Testis (tissue), 3 donors: Measurements from ENCODE around the gene RNF144B. TPM values are rescaled to one million over a fixed set of nuclear protein-coding genes. Genes with fewer than 3 reads are reported as not detected.

ENCODE experiments used
- DNase-seq: peaks from one replicate; pipeline ENCODE4 v3.0.0-alpha.2; 2019
- H3K27ac ChIP-seq, 2 donors: fragments of 200-600 bp; sonication (generic); one replicate each; pipeline ENCODE4 v1.5.1; 2019
- H3K27me3 ChIP-seq: fragments of 200-600 bp; sonication (generic); one replicate; pipeline ENCODE4 v1.5.1; 2019
- H3K36me3 ChIP-seq: fragments of 200-600 bp; sonication (generic); one replicate; pipeline ENCODE4 v1.5.1; 2017; ENCODE audit warnings: low read depth; ENCODE audit errors: missing control alignments
- H3K4me1 ChIP-seq: fragments of 200-600 bp; sonication (generic); one replicate; pipeline ENCODE4 v1.5.1; 2019
- H3K4me3 ChIP-seq, 2 donors: fragments of 200-600 bp; sonication (generic); one replicate each; pipeline ENCODE4 v1.5.1; 2017 to 2019
- H3K9me3 ChIP-seq: fragments of 200-600 bp; sonication (generic); one replicate; pipeline ENCODE4 v1.5.1; 2017
- POLR2A ChIP-seq: fragments of 450-650 bp; IDR thresholded peaks from one replicate; pipeline ENCODE4 v1.6.1; 2017; ENCODE audit warnings: antibody characterized with exemption, mild to moderate bottlenecking, moderate library complexity
- WGBS, 2 donors: methylation state at CpG; one replicate each; pipeline ENCODE4 v1.1.5; 2018; 5-methylcytosine and 5-hydroxymethylcytosine counted together
- intact Hi-C: fragments of 100-400 bp; cut with DNase I; formaldehyde crosslinking; loops from one replicate; pipeline ENCODE4 v1.15.1; 2023; ENCODE audit warnings: low total_unique reads
- polyA plus RNA-seq: library from polyadenylated mRNA; stranded (reverse); fragments of 350-450 nt; fragmentation: Illumina TruSeq; extraction: RNeasy Lipid Tissue Mini Kit (QIAGEN cat#74804); gene quantifications from one replicate; pipeline ENCODE4 v1.2.3, GENCODE V29; 2014; ENCODE audit warnings: low read depth, low replicate concordance; ENCODE audit not compliant: insufficient read depth
- total RNA-seq, 2 donors: library from RNA; depleted of rRNA; stranded (reverse); fragments of >200 nt; gene quantifications; one replicate each; pipeline ENCODE4 v1.2.3, GENCODE V29; 2016
- TF ChIP-seq, protein P1 (sequence below), 3 experiments: fragments of 450-650 bp in 2 of 3; fragments of 200-600 bp in 1 of 3; sonication (generic) in 1 of 3; IDR thresholded peaks; one replicate each; pipeline ENCODE4 v1.5.1; 2016 to 2019; ENCODE audit warnings: antibody characterized with exemption in 3 of 3, mild to moderate bottlenecking in 2 of 3, moderate library complexity in 1 of 3

Gene RNF144B
- total and polyA plus RNA-seq, 3 donors from 2014 or later: 6.1 to 6.3 (median 6.1) TPM

DNA sequence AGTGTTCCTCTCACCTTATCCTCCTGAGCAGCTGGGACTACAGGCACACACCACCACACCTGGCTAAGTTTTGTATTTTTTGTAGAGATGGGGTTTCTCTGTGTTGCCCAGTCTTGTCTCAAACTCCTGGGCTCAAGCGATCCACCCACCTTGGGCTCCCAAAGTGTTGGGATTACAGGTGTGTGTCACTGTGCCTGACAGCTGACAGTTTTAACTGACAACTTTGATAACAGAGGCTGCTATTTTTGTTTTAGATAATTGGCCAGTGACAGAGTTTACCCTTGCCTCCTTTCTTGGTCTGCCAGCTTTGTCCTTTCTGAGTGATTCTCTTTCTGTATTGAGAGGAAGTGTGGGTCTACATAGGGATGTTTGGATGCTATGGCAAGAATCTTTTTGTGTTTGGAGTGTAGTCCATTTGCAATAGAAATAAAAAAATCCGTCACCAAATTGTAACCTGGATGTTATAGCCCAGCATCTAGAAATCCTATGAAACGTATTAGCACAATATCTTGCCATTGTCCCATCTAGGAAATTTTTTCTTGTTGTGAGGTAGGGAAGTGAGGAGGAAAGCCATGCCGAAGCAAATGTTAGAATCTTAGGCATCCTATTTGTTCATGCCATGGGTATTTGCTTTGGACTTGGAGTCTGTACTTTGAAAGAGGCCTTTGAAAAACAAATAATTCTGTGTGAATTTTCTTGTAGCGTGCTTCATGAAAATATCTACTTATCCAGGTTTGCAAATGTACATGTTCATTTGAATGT is 80.8 kb downstream of the RNF144B start:
- H3K27me3 ChIP-seq: no peaks in the 10 kb centered on the region
- H3K9me3 ChIP-seq: no peaks in the 10 kb centered on the region
- TF ChIP-seq POLR2A: no peak
- TF ChIP-seq, protein P1, sequence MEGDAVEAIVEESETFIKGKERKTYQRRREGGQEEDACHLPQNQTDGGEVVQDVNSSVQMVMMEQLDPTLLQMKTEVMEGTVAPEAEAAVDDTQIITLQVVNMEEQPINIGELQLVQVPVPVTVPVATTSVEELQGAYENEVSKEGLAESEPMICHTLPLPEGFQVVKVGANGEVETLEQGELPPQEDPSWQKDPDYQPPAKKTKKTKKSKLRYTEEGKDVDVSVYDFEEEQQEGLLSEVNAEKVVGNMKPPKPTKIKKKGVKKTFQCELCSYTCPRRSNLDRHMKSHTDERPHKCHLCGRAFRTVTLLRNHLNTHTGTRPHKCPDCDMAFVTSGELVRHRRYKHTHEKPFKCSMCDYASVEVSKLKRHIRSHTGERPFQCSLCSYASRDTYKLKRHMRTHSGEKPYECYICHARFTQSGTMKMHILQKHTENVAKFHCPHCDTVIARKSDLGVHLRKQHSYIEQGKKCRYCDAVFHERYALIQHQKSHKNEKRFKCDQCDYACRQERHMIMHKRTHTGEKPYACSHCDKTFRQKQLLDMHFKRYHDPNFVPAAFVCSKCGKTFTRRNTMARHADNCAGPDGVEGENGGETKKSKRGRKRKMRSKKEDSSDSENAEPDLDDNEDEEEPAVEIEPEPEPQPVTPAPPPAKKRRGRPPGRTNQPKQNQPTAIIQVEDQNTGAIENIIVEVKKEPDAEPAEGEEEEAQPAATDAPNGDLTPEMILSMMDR (IDR thresholded peaks at IDR 0.05): no peak
- no peak for DNase-seq
- 71 to 72% methylated on average over 5 of the region's 5 CpGs for WGBS, 2 donors
- H3K4me1 ChIP-seq: no peaks in the 10 kb centered on the region
- intact Hi-C loops: no loop called here
- H3K36me3 ChIP-seq: no peaks in the 10 kb centered on the region
- no peak overlapping the region for H3K4me3 ChIP-seq
- H3K27ac ChIP-seq: no peak overlapping the region

DNA sequence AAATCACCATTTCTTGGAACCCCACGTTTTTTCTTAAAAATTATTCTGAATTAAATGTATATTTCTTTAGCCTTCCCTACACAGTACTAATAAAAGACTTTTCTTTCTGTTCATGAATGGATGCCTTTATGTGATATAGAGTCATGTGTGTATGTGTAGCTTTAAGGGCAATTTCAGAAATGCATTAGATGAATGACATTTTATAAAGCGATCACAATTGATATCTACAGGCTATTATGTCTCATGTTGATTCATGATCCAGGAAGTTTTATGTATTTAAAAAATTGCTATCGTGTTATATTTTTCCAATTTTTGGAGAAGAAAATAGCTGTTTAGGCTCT is 81.3 kb downstream of the RNF144B start:
- Histone ChIP-seq H3K27me3 (no peaks in the 10 kb centered on the region), H3K36me3 (no peaks in the 10 kb centered on the region), H3K4me3 (no peak overlapping the region), H3K4me1 (no peaks in the 10 kb centered on the region), H3K27ac (no peak overlapping the region), H3K9me3 (no peaks in the 10 kb centered on the region)
- TF ChIP-seq POLR2A: no peak
- TF ChIP-seq, protein P1 (IDR thresholded peaks at IDR 0.05): no peak
- WGBS, 2 donors: 89 to 90% methylated on average over 3 of the region's 3 CpGs
- no peak for DNase-seq
- intact Hi-C loops: no loop called here

DNA sequence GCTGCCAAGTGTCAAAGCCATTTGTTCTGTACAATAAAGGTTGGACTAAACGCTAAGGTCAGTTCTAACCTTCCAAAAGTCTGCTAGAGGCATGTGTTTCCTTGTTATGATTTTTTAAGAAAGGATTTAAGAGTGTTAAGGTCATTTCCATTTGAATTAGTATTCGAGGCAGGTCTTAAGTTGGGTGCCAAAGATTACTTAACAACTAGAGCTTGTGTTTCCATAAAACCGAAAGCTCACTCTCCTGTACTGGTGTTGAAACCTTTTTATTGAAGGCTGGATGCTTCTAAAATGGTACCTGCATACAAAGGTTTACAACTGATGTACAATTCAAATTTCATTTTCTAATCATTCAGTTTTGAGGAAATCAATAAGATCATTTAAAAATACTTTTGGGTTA is 82.4 kb downstream of the RNF144B start:
- H3K27me3 ChIP-seq: no peaks in the 10 kb centered on the region
- no peak for DNase-seq
- no peaks in the 10 kb centered on the region for H3K36me3 ChIP-seq
- no peak overlapping the region for H3K4me3 ChIP-seq
- intact Hi-C loops: no loop called here
- no peak overlapping the region for H3K27ac ChIP-seq
- no peaks in the 10 kb centered on the region for H3K9me3 ChIP-seq
- no peaks in the 10 kb centered on the region for H3K4me1 ChIP-seq
- no peak for TF ChIP-seq POLR2A
- TF ChIP-seq, protein P1 (IDR thresholded peaks at IDR 0.05): no peak
- 70 to 82% methylated on average over 3 of the region's 3 CpGs for WGBS, 2 donors

DNA sequence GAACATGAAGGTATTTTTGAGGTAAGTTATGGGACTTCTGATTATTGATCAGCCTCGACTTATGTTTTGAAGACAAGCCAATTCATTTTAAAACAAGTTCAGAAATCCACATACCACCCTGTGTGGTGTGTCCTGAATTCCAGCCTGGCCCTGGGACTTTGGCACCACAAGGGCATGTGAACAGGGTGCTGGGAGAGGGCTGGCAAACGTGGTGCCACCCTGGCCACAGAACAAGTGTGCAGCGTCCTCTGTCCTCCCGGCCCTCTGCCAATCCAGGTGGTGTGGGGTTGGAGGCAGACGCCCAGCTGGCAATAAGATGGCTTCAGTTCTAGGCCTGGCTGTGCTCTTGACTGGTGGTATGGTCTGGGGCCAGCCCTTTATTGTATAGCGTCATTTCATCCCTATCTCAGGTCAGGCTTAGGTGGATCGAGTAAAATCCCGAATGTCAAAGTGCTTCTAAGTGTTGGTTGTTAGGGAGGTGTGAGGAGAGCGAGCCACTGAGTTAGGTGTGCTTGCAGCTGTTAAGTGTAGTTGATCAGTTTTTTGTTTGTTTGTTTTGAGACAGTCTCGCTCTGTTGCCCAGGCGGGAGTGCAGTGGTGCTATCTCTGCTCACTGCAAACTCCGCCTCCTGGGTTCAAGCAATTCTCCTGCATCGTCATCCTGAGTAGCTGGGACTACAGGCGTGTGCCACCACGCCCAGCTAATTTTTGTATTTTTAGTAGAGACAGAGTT is 84.2 kb downstream of the RNF144B start:
- no peaks in the 10 kb centered on the region for H3K27me3 ChIP-seq
- no peak overlapping the region for H3K27ac ChIP-seq
- intact Hi-C loops: no loop called here
- no peaks in the 10 kb centered on the region for H3K9me3 ChIP-seq
- DNase-seq: no peak
- no peak overlapping the region for H3K4me3 ChIP-seq
- WGBS, 2 donors: 78 to 81% methylated on average over 14 to 15 of the region's 15 CpGs
- no peak for TF ChIP-seq POLR2A
- TF ChIP-seq, protein P1 (IDR thresholded peaks at IDR 0.05): no peak
- H3K4me1 ChIP-seq: no peaks in the 10 kb centered on the region
- no peaks in the 10 kb centered on the region for H3K36me3 ChIP-seq
